Head of caudate nucleus (tissue), 42 donors: Measurements from ENCODE around the gene TUBB2B.
"Not testable (repeated sequence)": the region's sequence is repeated elsewhere in the genome, so short reads cannot be mapped to it uniquely, and the experiment has no call there.

Source experiments
- DNase-seq, 42 donors: peaks; one replicate each; pipeline versions ENCODE4 v3.0.0 to v3.0.0-alpha.2; 2020 to 2021; ENCODE audit warnings: mixed read lengths in 7 of 42
- intact Hi-C: fragments of 100-400 bp; cut with DNase I; formaldehyde crosslinking; loops from one replicate; pipeline ENCODE4 v1.15.0; 2022

The TUBB2B gene

DNA sequence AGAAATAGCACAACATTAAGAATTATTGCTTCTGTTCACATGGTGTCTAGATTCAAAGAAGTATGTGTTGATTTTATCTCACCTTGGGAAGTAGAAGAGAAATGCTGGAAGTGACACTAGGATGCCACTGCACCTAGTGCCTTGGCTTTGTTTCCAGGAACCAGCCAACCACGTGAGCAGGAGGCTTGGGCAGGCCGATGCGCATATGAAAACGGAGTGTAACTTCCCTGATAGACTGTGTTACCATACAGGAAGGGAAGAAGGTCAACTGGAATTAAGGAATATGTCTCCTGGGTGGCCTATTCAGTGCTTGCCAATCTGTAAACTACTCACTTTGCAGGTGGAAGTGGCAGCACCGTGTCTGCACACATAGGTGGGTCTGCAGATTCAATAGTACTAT lies 28.1 kb downstream of the TUBB2B start:
- intact Hi-C loops, result no loop called here
- DNase-seq, result no peak

- intact Hi-C loops, DNase-seq: not testable (repeated sequence)
Measured at GRCh38 chr6:3197734-3198133, 29.7 kb downstream of the TUBB2B start.

DNA sequence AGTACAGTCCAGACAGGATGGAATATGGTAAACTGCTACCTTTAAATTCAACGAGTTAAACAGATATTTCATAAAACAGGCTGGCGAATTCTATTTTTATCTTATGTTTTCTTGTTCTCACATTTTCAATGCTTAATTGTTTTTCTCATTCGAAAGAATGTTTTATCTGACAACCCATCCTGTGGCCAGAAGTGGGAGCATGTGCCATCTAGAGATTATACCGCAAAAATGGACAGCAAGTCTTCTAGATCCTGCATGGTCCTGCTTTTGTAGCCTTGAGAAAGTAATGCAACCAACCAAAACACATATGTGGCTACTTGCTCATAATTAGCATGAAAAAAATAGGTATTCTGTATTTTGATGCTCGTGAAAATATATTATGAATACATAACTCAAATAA lies 30.7 kb downstream of the TUBB2B start:
- peak in 1 of 42 donors; percentile 13 for DNase-seq
- intact Hi-C loops, result no loop called here

GRCh38 chr6:3195695-3196497 lies 31.6 kb downstream of the TUBB2B start:
- DNase-seq, result peak; percentile 4 to 84 (median 64)

GRCh38 chr6:3195420-3195694 lies 32.1 kb downstream of the TUBB2B start:
- no peak for DNase-seq
- intact Hi-C loops, result no loop called here

More at GRCh38 chr6:3195695-3196497, 31.6 kb downstream of the TUBB2B start:
- intact Hi-C loops, result no loop called here

DNA sequence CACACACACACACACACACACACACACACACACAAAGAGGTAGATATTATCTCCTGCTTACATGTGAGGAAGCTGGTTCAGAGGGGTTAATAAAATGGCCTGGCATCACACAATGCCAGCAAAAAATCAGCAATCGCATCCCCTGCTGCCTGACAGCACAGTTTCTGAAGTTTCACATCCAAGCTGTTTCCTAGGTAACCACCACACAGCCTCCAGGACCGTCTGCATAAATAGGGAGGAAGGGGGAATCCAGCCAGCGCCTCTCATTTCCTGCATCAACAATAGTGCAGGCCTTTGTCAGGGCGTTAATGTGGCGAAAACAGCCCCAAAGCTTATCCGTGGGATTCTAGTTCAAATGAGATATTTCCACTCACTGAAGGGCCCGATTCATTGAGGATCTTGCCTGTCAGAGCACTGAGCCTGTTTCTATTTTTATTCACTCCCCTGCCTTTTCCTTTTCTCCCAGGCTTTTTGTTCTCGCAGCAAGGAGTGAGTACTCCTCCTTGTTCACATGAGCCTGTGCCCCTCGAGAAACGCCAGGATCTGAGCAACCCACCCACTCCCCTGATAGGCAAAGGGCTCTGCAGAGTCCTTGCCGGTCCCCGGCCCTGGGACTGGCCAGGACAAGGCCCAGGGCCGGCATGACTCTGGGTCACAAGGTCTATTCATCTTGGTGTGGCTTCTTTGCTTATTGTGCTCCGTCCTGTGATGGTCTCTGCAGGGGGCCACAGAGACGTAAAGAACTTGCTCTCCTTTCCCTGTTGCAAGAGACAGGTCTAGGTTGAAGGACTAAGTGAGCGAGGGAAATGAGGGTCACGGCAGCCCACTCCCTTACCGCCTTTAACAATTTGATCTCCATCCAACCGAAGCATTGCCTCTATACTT lies 32.7 kb downstream of the TUBB2B start:
- peak in 41 of 42 donors; percentile 37 to 89 (median 72) for DNase-seq
- intact Hi-C loops, result no loop called here

DNA sequence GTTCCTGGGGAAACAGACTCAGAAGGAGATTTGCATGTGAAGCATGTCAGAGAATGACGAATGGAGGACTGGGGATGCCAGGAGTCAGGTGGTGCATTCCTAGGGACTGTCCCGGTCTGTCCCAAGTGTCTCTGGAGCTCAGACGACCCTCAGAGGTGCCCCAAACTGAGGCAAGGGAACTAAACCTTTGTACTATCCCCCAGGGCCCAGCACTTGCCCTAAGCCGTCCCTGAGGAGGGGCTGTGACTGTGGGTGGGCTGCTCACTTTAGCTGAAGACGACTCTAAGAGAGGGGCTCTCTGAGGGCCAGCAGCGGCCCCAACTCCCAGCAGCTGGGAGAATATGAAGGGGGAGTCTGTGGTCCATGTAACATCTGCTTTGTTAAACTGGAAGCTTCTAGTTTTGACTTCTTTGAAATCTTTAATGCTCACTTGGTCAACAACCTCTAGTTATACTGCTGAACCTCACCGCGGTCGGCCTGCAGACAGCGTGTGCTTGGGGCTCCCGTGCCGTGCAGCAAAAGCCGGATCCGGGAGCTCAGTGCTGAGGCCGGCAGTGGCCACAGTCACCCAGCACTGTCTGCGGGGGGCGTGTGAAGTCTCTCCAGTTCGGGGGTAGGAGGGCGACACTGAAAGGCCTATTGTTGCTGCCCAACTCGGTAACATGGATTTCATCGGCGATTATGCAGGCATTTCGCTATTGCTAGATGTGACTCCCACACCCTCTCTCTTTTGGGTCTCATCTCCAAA lies 34.2 kb downstream of the TUBB2B start:
- intact Hi-C loops, result no loop called here
- peak in 34 of 42 donors; percentile 13 to 62 (median 36) for DNase-seq

DNA sequence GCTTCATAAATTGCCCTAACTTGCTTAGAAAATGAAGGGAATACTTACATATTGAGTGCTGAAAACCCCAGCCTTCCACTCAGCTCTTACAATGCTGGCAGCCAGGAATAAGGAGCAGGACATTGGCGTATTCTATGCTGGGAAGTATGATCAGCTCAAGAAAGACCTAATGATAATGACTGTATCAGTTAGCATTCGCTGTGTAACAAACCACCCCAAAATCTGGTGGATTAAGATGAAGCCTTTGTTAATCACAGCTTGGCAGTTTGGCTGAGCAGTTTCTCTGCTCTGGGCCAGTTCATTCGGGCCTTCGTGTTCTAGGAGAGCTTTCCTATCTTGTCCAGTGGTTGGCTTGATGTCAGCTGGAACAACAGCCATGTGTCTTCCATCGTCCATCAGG lies 36.7 kb downstream of the TUBB2B start:
- intact Hi-C loops, result no loop called here
- no peak for DNase-seq

GRCh38 chr6:3190056-3190455 lies 37.4 kb downstream of the TUBB2B start:
- intact Hi-C loops, result no loop called here
- no peak for DNase-seq

DNA sequence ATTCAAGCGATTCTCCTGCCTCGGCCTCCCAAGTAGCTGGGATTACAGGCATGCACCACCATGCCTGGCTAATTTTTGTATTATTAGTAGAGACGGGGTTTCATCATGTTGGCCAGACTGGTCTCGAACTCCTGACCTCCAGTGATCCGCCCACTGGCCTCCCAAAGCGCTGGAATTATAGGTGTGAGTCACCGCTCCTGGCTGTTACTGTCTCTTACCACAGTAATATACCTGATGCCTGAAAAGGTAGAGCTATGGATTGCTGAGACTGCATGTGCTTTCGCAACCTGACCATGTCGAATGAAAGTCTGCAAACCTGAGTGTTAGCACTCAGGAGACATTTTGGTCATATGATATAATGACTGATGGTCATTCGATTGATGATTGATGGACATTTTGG lies 38.3 kb downstream of the TUBB2B start:
- DNase-seq, intact Hi-C loops: not testable (repeated sequence)

- intact Hi-C loops, result no loop called here
- no peak for DNase-seq
Measured at GRCh38 chr6:3188262-3188661, 39.2 kb downstream of the TUBB2B start.

GRCh38 chr6:3186974-3187382 lies 40.5 kb downstream of the TUBB2B start:
- no peak for DNase-seq
- intact Hi-C loops, result no loop called here

GRCh38 chr6:3183066-3183465 lies 44.4 kb downstream of the TUBB2B start:
- intact Hi-C loops, result no loop called here
- no peak for DNase-seq

DNA sequence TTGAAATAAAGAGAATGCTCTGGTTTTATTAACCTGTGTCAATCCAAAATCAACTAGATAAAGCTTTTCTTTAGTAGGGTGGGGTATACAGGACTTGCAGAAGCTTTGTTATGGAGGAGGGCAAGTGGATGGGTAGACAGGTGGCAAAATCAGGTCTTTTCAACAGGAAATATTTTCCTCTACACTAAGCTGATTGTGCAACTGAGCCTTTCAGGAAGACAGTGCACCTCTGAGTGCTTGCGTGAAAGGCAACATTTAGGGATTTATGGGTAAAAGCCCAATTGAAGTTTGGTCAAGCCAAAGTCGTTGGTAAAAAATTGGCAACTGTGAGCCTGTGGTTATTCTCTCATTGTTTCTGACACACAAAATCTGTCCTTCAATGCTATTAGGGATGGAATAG lies 46.3 kb downstream of the TUBB2B start:
- intact Hi-C loops, result no loop called here
- no peak for DNase-seq

GRCh38 chr6:3179945-3180344 lies 47.5 kb downstream of the TUBB2B start:
- DNase-seq, intact Hi-C loops: not testable (repeated sequence)

DNA sequence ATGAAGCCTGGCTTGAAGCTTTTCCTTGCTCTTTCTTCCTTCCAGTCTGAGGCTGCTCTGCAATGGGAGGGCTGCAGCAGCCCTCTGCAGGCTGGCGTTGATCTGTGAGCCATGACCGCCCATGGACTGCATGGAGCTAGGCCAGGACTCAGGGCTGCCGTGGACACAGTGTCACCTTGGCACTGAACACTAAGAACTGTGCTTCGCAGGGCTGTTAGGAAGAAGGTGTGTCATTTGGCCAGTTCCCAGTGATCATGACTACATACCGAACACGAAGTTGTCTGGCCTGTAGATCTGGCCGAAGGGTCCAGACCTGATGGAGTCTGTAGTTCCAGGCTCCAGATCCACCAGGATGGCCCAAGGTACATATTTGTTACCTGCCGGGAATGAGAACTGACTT lies 48.8 kb downstream of the TUBB2B start:
- DNase-seq, result not testable (repeated sequence)

GRCh38 chr6:3176562-3177355 lies 50.7 kb downstream of the TUBB2B start:
- intact Hi-C loops, result no loop called here
- peak in 33 of 42 donors; percentile 24 to 82 (median 58) for DNase-seq

More for the DNA sequence above, 48.8 kb downstream of the TUBB2B start:
- intact Hi-C loops, result not testable (repeated sequence)

DNA sequence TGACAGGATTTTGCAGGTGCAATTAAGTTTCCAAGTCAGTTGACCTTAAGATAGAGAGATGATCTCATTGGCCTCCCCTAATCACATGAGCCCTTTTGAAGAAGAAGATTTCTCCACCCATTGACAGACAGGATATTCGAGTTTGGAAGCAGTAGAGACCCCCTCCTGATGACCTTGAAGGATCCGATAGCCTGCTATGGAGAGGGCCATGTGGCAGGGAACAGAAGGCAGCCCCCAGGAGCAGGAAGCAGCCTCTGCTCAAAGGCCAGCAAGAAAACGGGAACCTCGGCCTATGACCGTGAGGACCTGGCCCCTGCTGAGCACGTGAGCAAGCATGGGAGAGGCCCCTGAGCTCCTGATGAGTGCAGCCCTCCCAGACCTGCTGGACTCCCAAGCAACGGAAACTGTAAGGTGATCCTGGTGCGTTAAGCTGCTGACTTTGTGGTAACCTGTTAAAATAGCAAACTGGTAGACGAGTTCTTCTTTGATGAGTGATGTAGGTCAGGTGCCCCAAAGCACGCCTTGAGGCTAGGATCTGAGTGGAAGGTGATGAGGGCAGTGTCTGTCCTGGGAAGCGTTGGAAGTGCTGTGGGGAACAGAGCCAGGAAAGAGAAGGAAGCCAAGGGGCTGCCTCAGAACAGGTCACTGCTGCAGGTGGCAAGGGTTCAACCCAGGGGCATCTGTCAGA lies 51.6 kb downstream of the TUBB2B start:
- intact Hi-C loops, result no loop called here
- DNase-seq, result no peak
